CD4-positive, alpha-beta memory T cell (primary cell): ENCODE measurements around the gene GPR18. TPM values are rescaled to one million over a fixed set of nuclear protein-coding genes. Genes with fewer than 3 reads are reported as not detected.

ENCODE experiments used
- CTCF ChIA-PET: fragments of 350-600 bp; sonication (Branson Sonifier 250); formaldehyde crosslinking; loops from one replicate; lab custom pipeline; 2021; ENCODE audit warnings: inconsistent platforms; ENCODE audit not compliant: partially characterized antibody; lab: Charles Lee
- POLR2A ChIA-PET: fragments of 350-600 bp; sonication (Branson Sonifier 250); formaldehyde crosslinking; loops from one replicate; lab custom pipeline; 2021; ENCODE audit not compliant: partially characterized antibody; lab: Charles Lee
- DNase-seq, 5 donors: peaks; one replicate each; pipeline versions ENCODE4 v3.0.0 to v3.0.0-alpha.2; 2020 to 2022; ENCODE audit warnings: mixed read lengths in 1 of 5
- H3K27ac ChIP-seq: one replicate; pipeline ENCODE4 v1.7.0; 2013; ENCODE audit warnings: low read depth, low read length
- H3K27me3 ChIP-seq: 2 replicates; pipeline ENCODE4 v1.7.0; 2013; ENCODE audit warnings: mild to moderate bottlenecking, low read length, moderate library complexity; ENCODE audit not compliant: insufficient read depth
- H3K36me3 ChIP-seq: 2 replicates; pipeline ENCODE4 v1.7.0; 2013; ENCODE audit warnings: mild to moderate bottlenecking, low read length, moderate library complexity; ENCODE audit not compliant: insufficient read depth
- H3K4me1 ChIP-seq: 2 replicates; pipeline ENCODE4 v1.7.0; 2013; ENCODE audit warnings: mild to moderate bottlenecking, low read length, moderate library complexity; ENCODE audit not compliant: insufficient read depth
- H3K4me3 ChIP-seq, 2 donors: one replicate each; pipeline ENCODE4 v1.7.0; 2013; ENCODE audit warnings: low read length in 2 of 2, mild to moderate bottlenecking in 1 of 2
- H3K9me3 ChIP-seq, 2 donors: one replicate each; pipeline ENCODE4 v1.7.0; 2013; ENCODE audit warnings: low read length in 2 of 2, control low read depth in 1 of 2; ENCODE audit not compliant: control insufficient read depth in 1 of 2
- H3K27ac Mint-ChIP-seq, 7 donors: one replicate each; pipeline ENCODE4 v1.8.0; 2020 to 2021; ENCODE audit warnings: mixed read lengths in 7 of 7, mild to moderate bottlenecking in 6 of 7, inconsistent platforms in 3 of 7, moderate library complexity in 3 of 7
- H3K27me3 Mint-ChIP-seq, 2 donors: one replicate each; pipeline ENCODE4 v1.8.0; 2020 to 2021; ENCODE audit warnings: mixed read lengths in 2 of 2
- H3K36me3 Mint-ChIP-seq, 2 donors: one replicate each; pipeline ENCODE4 v1.8.0; 2020 to 2021; ENCODE audit warnings: mixed read lengths in 2 of 2, inconsistent platforms in 1 of 2, mild to moderate bottlenecking in 1 of 2
- H3K4me1 Mint-ChIP-seq, 4 donors: one replicate each; pipeline ENCODE4 v1.8.0; 2020 to 2021; ENCODE audit warnings: mixed read lengths in 4 of 4, mild to moderate bottlenecking in 1 of 4
- H3K4me3 Mint-ChIP-seq, 8 donors: one replicate each; pipeline ENCODE4 v1.8.0; 2020 to 2021; ENCODE audit warnings: mixed read lengths in 8 of 8, mild to moderate bottlenecking in 7 of 8, moderate library complexity in 6 of 8, inconsistent platforms in 3 of 8
- H3K9me3 Mint-ChIP-seq, 8 donors: one replicate each; pipeline ENCODE4 v1.8.0; 2020 to 2021; ENCODE audit warnings: mixed read lengths in 8 of 8, mild to moderate bottlenecking in 5 of 8, inconsistent platforms in 3 of 8, moderate library complexity in 1 of 8
- intact Hi-C: fragments of 100-400 bp; cut with micrococcal nuclease; formaldehyde crosslinking; loops from one replicate; pipeline ENCODE4 v1.15.1; 2023
- polyA plus RNA-seq, 2 donors: library from polyadenylated mRNA; unstranded; fragments of 300-500 nt; fragmentation: Illumina TruSeq; gene quantifications; one replicate each; pipeline ENCODE4 v1.2.3, GENCODE V29; 2021
- total RNA-seq, 2 experiments: library from RNA; stranded (reverse); gene quantifications; one replicate each; pipeline ENCODE4 v1.2.3, GENCODE V29; 2021

GPR18 gene
- total and polyA plus RNA-seq, 4 experiments from 2014 or later: 21.5 to 29.5 (median 22.9) TPM

- Histone ChIP-seq H3K36me3 (no peaks in the 10 kb centered on the region), H3K27ac (no peak overlapping the region), H3K27me3 (no peaks in the 10 kb centered on the region), H3K9me3 (no peaks in the 10 kb centered on the region), H3K4me3 (no peak overlapping the region), H3K4me1 (peaks cover 96% of the 10 kb centered on the region)
- H3K36me3 Mint-ChIP-seq: peaks cover 29 to 35% of the 10 kb centered on the region in 2 donors
- H3K4me3 Mint-ChIP-seq: peak overlapping the region in 5 of 8 donors; percentile 23 to 91 (median 57)
- DNase-seq: no peak
- no peaks in the 10 kb centered on the region for H3K27me3 Mint-ChIP-seq
- CTCF ChIA-PET: interaction anchor here (1.2 to 12.4 kb wide), 8 partner anchors 9 to 157 kb away, joined by 3 to 139 read pairs (median 10); no protein-coding TSS in a partner anchor
- peaks cover 77 to 99% (median 90%) of the 10 kb centered on the region in 4 donors for H3K4me1 Mint-ChIP-seq
- intact Hi-C loops: loop anchor here (10.0 kb wide), 1 partner anchor 325 kb away; the partner anchor contains the start of gene CLYBL
- peak overlapping the region; percentile 84 to 100 (median 97) for H3K27ac Mint-ChIP-seq
- POLR2A ChIA-PET: interaction anchor here (1.0 to 10.2 kb wide), 9 partner anchors 8 to 111 kb away, joined by 3 to 406 read pairs (median 6); partner anchors contain the start of gene GPR183
- no peaks in the 10 kb centered on the region for H3K9me3 Mint-ChIP-seq
Measured at GRCh38 chr13:99279637-99280036, 21.5 kb upstream of the GPR18 start.

GRCh38 chr13:99278843-99279242, 20.7 kb upstream of the GPR18 start:
- no peaks in the 10 kb centered on the region for H3K36me3 ChIP-seq
- H3K36me3 Mint-ChIP-seq: peaks cover 29 to 35% of the 10 kb centered on the region in 2 donors
- no peaks in the 10 kb centered on the region for H3K9me3 ChIP-seq
- no peak overlapping the region for H3K4me3 ChIP-seq
- peak overlapping the region; percentile 80 to 99 (median 97) for H3K27ac Mint-ChIP-seq
- no peaks in the 10 kb centered on the region for H3K9me3 Mint-ChIP-seq
- peak overlapping the region in 5 of 8 donors; percentile 2 to 69 (median 57) for H3K4me3 Mint-ChIP-seq
- DNase-seq: no peak
- ChIA-PET CTCF (interaction anchor here (1.1 to 12.4 kb wide), 7 partner anchors 10 to 157 kb away, joined by 3 to 139 read pairs (median 4); no protein-coding TSS in a partner anchor), POLR2A (interaction anchor here (1.0 to 10.2 kb wide), 6 partner anchors 10 to 111 kb away, joined by 3 to 406 read pairs (median 6); partner anchors contain the start of gene GPR183)
- H3K4me1 Mint-ChIP-seq: peaks cover 80 to 99% (median 90%) of the 10 kb centered on the region in 4 donors
- H3K27me3 Mint-ChIP-seq: no peaks in the 10 kb centered on the region
- intact Hi-C loops: no loop called here
- no peaks in the 10 kb centered on the region for H3K27me3 ChIP-seq
- peaks cover 96% of the 10 kb centered on the region for H3K4me1 ChIP-seq
- no peak overlapping the region for H3K27ac ChIP-seq

- peaks cover 0 to 4% (median 0%) of the 10 kb centered on the region in 8 donors for H3K9me3 Mint-ChIP-seq
- H3K27ac Mint-ChIP-seq: peak overlapping the region; percentile 25 to 88 (median 65)
- H3K9me3 ChIP-seq: no peaks in the 10 kb centered on the region
- no peaks in the 10 kb centered on the region for H3K36me3 ChIP-seq
- peaks cover 84 to 99% (median 91%) of the 10 kb centered on the region in 4 donors for H3K4me1 Mint-ChIP-seq
- H3K4me1 ChIP-seq: peaks cover 95% of the 10 kb centered on the region
- no peak overlapping the region for H3K4me3 ChIP-seq
- H3K27me3 ChIP-seq: no peaks in the 10 kb centered on the region
- H3K4me3 Mint-ChIP-seq: peak overlapping the region in 6 of 8 donors; percentile 13 to 63 (median 30)
- H3K27ac ChIP-seq: no peak overlapping the region
- peaks cover 30 to 38% of the 10 kb centered on the region in 2 donors for H3K36me3 Mint-ChIP-seq
- intact Hi-C loops: no loop called here
- POLR2A ChIA-PET: interaction anchor here (1.1 to 10.2 kb wide), 5 partner anchors 10 to 109 kb away, joined by 3 to 406 read pairs (median 6); partner anchors contain the start of gene GPR183
- no peak for DNase-seq
- CTCF ChIA-PET: interaction anchor here (1.0 to 12.4 kb wide), 6 partner anchors 9 to 162 kb away, joined by 3 to 139 read pairs (median 10); no protein-coding TSS in a partner anchor
- H3K27me3 Mint-ChIP-seq: no peaks in the 10 kb centered on the region
Measured at GRCh38 chr13:99278200-99278599, 20.0 kb upstream of the GPR18 start.

- POLR2A ChIA-PET: interaction anchor here (1.1 to 10.2 kb wide), 4 partner anchors 22 to 109 kb away, joined by 3 to 406 read pairs (median 6); partner anchors contain the start of gene GPR183
- Mint-ChIP-seq H3K4me3 (peak overlapping the region in 6 of 8 donors; percentile 1 to 74 (median 14)), H3K27ac (peak overlapping the region; percentile 15 to 88 (median 67)), H3K4me1 (peaks cover 80 to 99% (median 90%) of the 10 kb centered on the region in 4 donors), H3K9me3 (peaks cover 0 to 9% (median 2%) of the 10 kb centered on the region in 8 donors), H3K27me3 (no peaks in the 10 kb centered on the region), H3K36me3 (peaks cover 36 to 39% of the 10 kb centered on the region in 2 donors)
- Histone ChIP-seq H3K4me3 (no peak overlapping the region), H3K27me3 (no peaks in the 10 kb centered on the region), H3K27ac (no peak overlapping the region), H3K36me3 (no peaks in the 10 kb centered on the region), H3K9me3 (no peaks in the 10 kb centered on the region), H3K4me1 (peaks cover 93% of the 10 kb centered on the region)
- intact Hi-C loops: no loop called here
- CTCF ChIA-PET: interaction anchor here (1.0 to 15.1 kb wide), 5 partner anchors 9 to 163 kb away, joined by 3 to 315 read pairs (median 23); no protein-coding TSS in a partner anchor
- no peak for DNase-seq
Measured at GRCh38 chr13:99277629-99278028, 19.4 kb upstream of the GPR18 start.

GRCh38 chr13:99276706-99277105, 18.5 kb upstream of the GPR18 start:
- peaks cover 38 to 42% of the 10 kb centered on the region in 2 donors for H3K36me3 Mint-ChIP-seq
- POLR2A ChIA-PET: interaction anchor here (0.7 to 9.6 kb wide), 5 partner anchors 9 to 149 kb away, joined by 3 to 349 read pairs (median 4); partner anchors contain the start of gene GPR183
- no peak overlapping the region for H3K27ac ChIP-seq
- H3K27me3 ChIP-seq: no peaks in the 10 kb centered on the region
- H3K9me3 Mint-ChIP-seq: peaks cover 0 to 17% (median 5%) of the 10 kb centered on the region in 8 donors
- no peaks in the 10 kb centered on the region for H3K27me3 Mint-ChIP-seq
- CTCF ChIA-PET: interaction anchor here (1.1 to 15.1 kb wide), 9 partner anchors 10 to 162 kb away, joined by 3 to 564 read pairs (median 22); partner anchors contain the start of genes GPR183 and UBAC2
- peaks cover 77 to 99% (median 88%) of the 10 kb centered on the region in 4 donors for H3K4me1 Mint-ChIP-seq
- H3K4me3 Mint-ChIP-seq: peak overlapping the region in 5 of 8 donors; percentile 14 to 73 (median 25)
- peak overlapping the region; percentile 49 to 97 (median 88) for H3K27ac Mint-ChIP-seq
- H3K4me1 ChIP-seq: peaks cover 93% of the 10 kb centered on the region
- no peak overlapping the region for H3K4me3 ChIP-seq
- no peaks in the 10 kb centered on the region for H3K9me3 ChIP-seq
- no peaks in the 10 kb centered on the region for H3K36me3 ChIP-seq
- no peak for DNase-seq
- intact Hi-C loops: no loop called here

GRCh38 chr13:99275093-99275469, 16.9 kb upstream of the GPR18 start:
- no peaks in the 10 kb centered on the region for H3K36me3 ChIP-seq
- peaks cover 93% of the 10 kb centered on the region for H3K4me1 ChIP-seq
- peak; percentile 46 to 67 (median 54) for DNase-seq
- peaks cover 26 to 34% of the 10 kb centered on the region in 2 donors for H3K36me3 Mint-ChIP-seq
- H3K4me1 Mint-ChIP-seq: peaks cover 79 to 99% (median 89%) of the 10 kb centered on the region in 4 donors
- intact Hi-C loops: loop anchor here (1.0 kb wide), 1 partner anchor 12 kb away; no protein-coding TSS in a partner anchor
- ChIA-PET POLR2A (interaction anchor here (0.9 to 9.6 kb wide), 19 partner anchors 9 to 330 kb away, joined by 3 to 349 read pairs (median 6); partner anchors contain the start of genes GPR183 and UBAC2), CTCF (interaction anchor here (0.6 to 15.1 kb wide), 15 partner anchors 8 to 164 kb away, joined by 3 to 564 read pairs (median 13); partner anchors contain the start of genes GPR183 and UBAC2)
- H3K27me3 Mint-ChIP-seq: no peaks in the 10 kb centered on the region
- peak overlapping the region in 1 of 2 donors; percentile 3 for H3K4me3 ChIP-seq
- H3K27me3 ChIP-seq: no peaks in the 10 kb centered on the region
- peak overlapping the region; percentile 80 to 98 (median 94) for H3K27ac Mint-ChIP-seq
- peak overlapping the region; percentile 11 for H3K27ac ChIP-seq
- H3K9me3 Mint-ChIP-seq: peaks cover 0 to 17% (median 5%) of the 10 kb centered on the region in 8 donors
- H3K4me3 Mint-ChIP-seq: peak overlapping the region in 7 of 8 donors; percentile 43 to 86 (median 74)
- H3K9me3 ChIP-seq: no peaks in the 10 kb centered on the region
